Right atrium auricular region (tissue), 2 donors: Measurements from ENCODE around the gene TMEM245. TPM values are rescaled to one million over a fixed set of nuclear protein-coding genes. Genes with fewer than 3 reads are reported as not detected.
"Not testable (repeated sequence)": the region's sequence is repeated elsewhere in the genome, so short reads cannot be mapped to it uniquely, and the experiment has no call there.

Source experiments
- DNase-seq: peaks from one replicate; pipeline ENCODE4 v3.0.0-alpha.2; 2019; ENCODE audit warnings: low spot score
- H3K27ac ChIP-seq, 2 donors: fragments of 200-600 bp; sonication (generic); 1 replicate in 1 of 2; 2 replicates in 1 of 2; pipeline ENCODE4 v1.5.1; 2016 to 2019
- H3K27me3 ChIP-seq, 2 donors: fragments of 200-600 bp; sonication (generic); one replicate each; pipeline versions ENCODE4 v1.5.1 to v1.6.0; 2017 to 2019
- H3K36me3 ChIP-seq: fragments of 200-600 bp; sonication (generic); one replicate; pipeline ENCODE4 v1.5.1; 2016
- H3K4me1 ChIP-seq, 2 donors: fragments of 200-600 bp; sonication (generic); one replicate each; pipeline versions ENCODE4 v1.5.1 to v1.6.0; 2017 to 2019
- H3K4me3 ChIP-seq, 2 donors: fragments of 200-600 bp; sonication (generic); 1 replicate in 1 of 2; 2 replicates in 1 of 2; pipeline ENCODE4 v1.5.1; 2017 to 2019; ENCODE audit warnings: mild to moderate bottlenecking in 1 of 2, moderate library complexity in 1 of 2
- H3K9me3 ChIP-seq, 2 donors: fragments of 200-600 bp; sonication (generic); one replicate each; pipeline ENCODE4 v1.5.1; 2019
- total RNA-seq, 2 donors: library from RNA; depleted of rRNA; stranded (reverse); fragments of >200 nt; gene quantifications; one replicate each; pipeline ENCODE4 v1.1.0, GENCODE V29; 2016
- TF ChIP-seq, protein P1 (sequence below), 2 donors: fragments of 200-600 bp; sonication (generic); IDR thresholded peaks; one replicate each; pipeline ENCODE4 v1.5.1; 2019; ENCODE audit warnings: antibody characterized with exemption in 2 of 2

TMEM245 gene
- total RNA-seq, 2 donors from 2014 or later: 89.0 to 95.1 TPM

DNA sequence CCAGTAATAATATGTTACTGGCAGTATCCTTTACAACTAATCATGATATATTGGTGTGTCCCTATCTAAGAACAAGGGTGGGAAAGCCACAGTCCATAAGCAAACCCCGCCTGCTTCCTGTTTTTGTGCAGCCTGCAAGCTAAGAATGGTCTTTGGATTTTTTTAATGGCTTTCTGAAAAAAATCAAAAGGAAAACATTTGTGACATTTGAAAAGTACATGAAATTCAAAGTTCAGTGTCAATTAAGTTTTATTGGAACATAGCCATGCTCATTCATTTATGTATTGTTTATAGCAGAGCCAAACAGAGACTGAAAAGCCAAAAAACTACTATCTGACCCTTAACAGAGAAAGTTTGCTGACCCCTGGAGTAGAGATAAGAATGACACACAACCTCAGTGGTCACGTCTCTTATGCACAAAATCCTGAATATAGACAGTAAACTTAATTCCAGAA, 12.8 kb upstream of the TMEM245 start:
- Histone ChIP-seq H3K4me1 (no peaks in the 10 kb centered on the region), H3K36me3 (no peaks in the 10 kb centered on the region), H3K27me3 (no peaks in the 10 kb centered on the region), H3K9me3 (no peaks in the 10 kb centered on the region), H3K4me3 (no peak overlapping the region), H3K27ac (no peak overlapping the region)
- DNase-seq: no peak
- TF ChIP-seq, protein P1, sequence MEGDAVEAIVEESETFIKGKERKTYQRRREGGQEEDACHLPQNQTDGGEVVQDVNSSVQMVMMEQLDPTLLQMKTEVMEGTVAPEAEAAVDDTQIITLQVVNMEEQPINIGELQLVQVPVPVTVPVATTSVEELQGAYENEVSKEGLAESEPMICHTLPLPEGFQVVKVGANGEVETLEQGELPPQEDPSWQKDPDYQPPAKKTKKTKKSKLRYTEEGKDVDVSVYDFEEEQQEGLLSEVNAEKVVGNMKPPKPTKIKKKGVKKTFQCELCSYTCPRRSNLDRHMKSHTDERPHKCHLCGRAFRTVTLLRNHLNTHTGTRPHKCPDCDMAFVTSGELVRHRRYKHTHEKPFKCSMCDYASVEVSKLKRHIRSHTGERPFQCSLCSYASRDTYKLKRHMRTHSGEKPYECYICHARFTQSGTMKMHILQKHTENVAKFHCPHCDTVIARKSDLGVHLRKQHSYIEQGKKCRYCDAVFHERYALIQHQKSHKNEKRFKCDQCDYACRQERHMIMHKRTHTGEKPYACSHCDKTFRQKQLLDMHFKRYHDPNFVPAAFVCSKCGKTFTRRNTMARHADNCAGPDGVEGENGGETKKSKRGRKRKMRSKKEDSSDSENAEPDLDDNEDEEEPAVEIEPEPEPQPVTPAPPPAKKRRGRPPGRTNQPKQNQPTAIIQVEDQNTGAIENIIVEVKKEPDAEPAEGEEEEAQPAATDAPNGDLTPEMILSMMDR (IDR thresholded peaks at IDR 0.05): no peak

DNA sequence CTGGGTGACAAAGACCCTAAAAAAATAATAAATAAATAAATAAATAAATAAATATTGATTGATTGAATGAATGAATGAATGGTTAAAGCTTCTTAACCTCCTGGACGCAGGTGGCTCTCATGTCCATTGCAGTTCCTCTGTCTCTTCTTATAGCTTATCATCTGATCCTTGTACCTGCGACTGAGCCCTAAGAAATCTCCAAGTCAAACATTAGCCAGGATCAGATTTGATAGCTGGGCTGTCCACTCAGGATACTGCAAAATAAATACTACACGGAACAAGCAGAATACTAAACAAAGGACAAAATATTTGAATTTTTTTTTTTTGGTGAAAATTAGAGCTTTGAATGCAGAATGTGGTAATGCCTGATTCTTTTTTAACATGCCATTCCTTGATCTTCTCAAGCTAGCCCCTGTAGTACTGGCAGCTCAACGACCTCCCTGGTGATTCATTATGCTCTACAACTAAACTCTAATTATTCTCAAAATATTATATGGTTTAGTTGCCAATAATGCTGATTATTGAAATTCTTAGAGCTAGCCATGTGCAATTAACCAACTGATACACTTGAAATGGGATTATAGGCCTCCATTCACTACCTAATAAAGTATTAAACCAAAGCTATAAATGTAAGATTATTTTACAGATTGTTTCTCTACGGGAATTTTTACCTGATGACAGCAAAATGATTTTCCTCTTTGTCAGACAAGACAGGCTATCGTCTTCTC, 9.9 kb upstream of the TMEM245 start:
- Histone ChIP-seq H3K9me3 (no peaks in the 10 kb centered on the region), H3K4me3 (no peak overlapping the region)
- TF ChIP-seq, protein P1 (IDR thresholded peaks at IDR 0.05): no peak

DNA sequence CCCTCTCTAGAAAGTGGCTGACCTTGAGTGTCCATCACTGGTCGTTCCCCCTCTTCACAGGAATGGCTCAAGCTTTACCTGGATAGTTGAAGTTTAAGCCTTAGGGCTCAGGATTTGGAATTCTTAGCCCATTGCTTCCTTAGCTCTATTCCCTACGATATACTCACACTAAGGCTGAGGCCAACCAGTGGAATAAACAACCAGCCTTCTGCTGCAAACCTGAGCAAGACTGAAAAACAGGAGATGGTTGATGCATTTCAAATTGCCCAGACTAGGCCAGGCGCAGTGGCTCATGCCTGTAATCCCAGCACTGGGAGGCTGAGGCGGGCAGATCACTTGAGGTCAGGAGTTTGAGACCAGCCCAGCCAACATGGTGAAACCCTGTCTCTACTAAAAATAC, 6.9 kb upstream of the TMEM245 start:
- not testable (repeated sequence) for H3K36me3 ChIP-seq, H3K27me3 ChIP-seq, H3K9me3 ChIP-seq, H3K4me1 ChIP-seq, H3K27ac ChIP-seq, H3K4me3 ChIP-seq, DNase-seq

More for the DNA sequence above, 9.9 kb upstream of the TMEM245 start:
- Histone ChIP-seq H3K27me3 (no peaks in the 10 kb centered on the region), H3K36me3 (no peaks in the 10 kb centered on the region), H3K27ac (no peak overlapping the region), H3K4me1 (no peaks in the 10 kb centered on the region)
- no peak for DNase-seq

DNA sequence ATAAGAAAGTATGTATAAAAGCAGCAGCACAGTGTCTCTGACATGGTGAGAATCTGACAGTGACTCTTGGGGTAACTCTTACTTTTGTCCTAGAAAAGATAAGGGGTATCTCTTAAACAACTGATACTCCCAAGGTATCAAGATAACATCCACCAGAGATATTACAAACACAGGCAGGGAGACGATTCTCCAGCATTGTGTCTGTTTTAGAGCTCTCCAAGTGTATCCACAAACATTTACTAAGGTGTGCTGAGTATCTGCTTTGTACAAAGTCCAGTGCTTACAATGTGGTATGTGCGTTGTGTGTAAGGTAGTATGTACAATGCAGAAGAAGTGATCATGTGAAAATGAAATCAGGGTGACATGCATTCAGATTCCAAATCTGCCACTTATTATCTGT, 4.4 kb upstream of the TMEM245 start:
- Histone ChIP-seq H3K27ac (no peak overlapping the region), H3K4me1 (peaks cover 0 to 5% of the 10 kb centered on the region in 2 donors), H3K9me3 (no peaks in the 10 kb centered on the region), H3K4me3 (no peak overlapping the region), H3K27me3 (no peaks in the 10 kb centered on the region), H3K36me3 (no peaks in the 10 kb centered on the region)
- TF ChIP-seq, protein P1 (IDR thresholded peaks at IDR 0.05): no peak
- DNase-seq: no peak

DNA sequence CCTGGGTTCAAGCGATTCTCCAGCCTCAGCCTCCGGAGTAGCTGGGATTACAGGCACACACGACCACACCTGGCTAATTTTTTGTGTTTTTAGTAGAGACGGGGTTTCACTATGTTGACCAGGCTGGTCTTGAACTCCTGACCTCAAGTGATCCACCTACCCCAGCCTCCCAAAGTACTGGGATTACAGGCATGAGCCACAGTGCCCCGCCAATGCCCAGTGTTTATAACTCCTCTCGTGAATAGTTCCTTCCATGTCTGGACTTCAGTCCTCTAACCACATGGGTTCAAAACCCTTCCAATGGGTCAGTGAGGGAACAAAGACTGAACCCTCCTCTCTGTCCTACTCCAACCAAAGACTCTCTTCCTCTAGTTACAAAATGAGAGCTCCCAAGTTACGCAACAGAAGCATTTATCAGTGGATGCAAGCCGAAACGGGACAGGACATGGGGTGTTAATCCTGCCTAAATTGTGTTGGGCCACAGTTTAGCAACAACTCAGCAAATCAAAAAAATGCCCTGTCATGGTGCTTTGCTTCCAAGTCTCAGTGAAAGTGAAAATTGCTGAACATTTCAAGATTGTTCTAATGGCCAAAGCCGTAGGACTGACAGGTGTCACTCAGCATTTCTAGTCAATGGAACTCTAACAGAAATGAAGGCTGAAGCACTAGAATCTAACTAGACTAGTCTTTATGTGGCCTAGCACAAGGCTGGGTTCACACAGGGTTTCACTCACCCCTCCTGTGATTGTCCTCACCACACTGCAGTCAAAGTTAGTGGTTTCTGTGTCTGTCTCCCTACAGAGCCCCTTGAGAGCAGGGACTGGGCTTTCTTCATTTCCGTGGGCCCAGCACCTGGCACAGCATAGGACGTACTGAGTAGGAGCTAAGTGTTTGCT, 3.2 kb upstream of the TMEM245 start:
- no peak for DNase-seq
- Histone ChIP-seq H3K27ac (no peak overlapping the region), H3K4me3 (no peak overlapping the region), H3K9me3 (no peaks in the 10 kb centered on the region), H3K27me3 (no peaks in the 10 kb centered on the region), H3K36me3 (no peaks in the 10 kb centered on the region), H3K4me1 (peaks cover 0 to 17% of the 10 kb centered on the region in 2 donors)
- TF ChIP-seq, protein P1 (IDR thresholded peaks at IDR 0.05): no peak

DNA sequence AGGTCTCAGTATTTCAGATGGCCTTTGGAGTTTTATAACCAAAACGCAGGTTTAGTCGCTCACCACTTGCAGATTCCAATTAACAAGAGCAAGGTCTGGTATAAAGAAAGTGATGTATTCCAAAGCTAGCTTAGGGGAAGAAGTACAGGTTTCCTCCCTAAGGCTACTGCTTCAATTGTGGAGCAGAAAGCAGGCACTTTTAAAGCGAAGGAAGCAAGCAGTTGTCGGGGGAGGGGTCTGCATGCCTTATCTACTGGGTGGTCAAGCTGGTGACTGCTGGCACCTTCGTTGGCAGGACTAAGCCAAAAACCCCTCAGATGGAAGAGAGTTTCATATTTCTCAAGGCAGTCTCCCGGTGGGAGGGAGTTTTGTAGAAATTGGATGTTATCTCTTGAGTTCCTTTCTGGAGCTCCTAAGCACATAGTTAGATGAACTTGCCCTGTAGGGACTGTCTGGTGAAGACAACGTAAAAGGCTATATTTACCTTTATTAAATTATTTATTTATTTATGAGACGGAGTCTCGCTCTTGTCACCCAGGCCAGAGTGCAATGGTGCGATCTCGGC, 1.6 kb upstream of the TMEM245 start:
- H3K4me3 ChIP-seq: no peak overlapping the region
- H3K36me3 ChIP-seq: no peaks in the 10 kb centered on the region

More for the DNA sequence above, 1.6 kb upstream of the TMEM245 start:
- Histone ChIP-seq H3K4me1 (peaks cover 0 to 33% of the 10 kb centered on the region in 2 donors), H3K9me3 (no peaks in the 10 kb centered on the region), H3K27ac (no peak overlapping the region), H3K27me3 (no peaks in the 10 kb centered on the region)
- TF ChIP-seq, protein P1 (IDR thresholded peaks at IDR 0.05): no peak
- no peak for DNase-seq
